Panc1 (cell line): ENCODE measurements around the gene ARL15. TPM values are rescaled to one million over a fixed set of nuclear protein-coding genes. Genes with fewer than 3 reads are reported as not detected.

Experiments
- ATAC-seq: fragments of 200-7000 bp; cut with Tn5 transposase; 2 replicates; pipeline ENCODE4 v1.9.1; 2020; ENCODE audit warnings: mild to moderate bottlenecking, moderate library complexity
- BruUV-seq: library from RNA; stranded (reverse); fragments of 400-500 nt; replicated peaks from 2 replicates; lab custom pipeline; 2021; lab: Mats Ljungman, UMichigan
- CTCF ChIA-PET: fragments of 300-600 bp; sonication (Branson Sonifier 250); formaldehyde crosslinking; loops from one replicate; lab custom pipeline; 2022; ENCODE audit warnings: antibody characterized with exemption; lab: Charles Lee
- POLR2A ChIA-PET: fragments of 300-600 bp; sonication (Branson Sonifier 250); formaldehyde crosslinking; loops from one replicate; lab custom pipeline; 2022; ENCODE audit warnings: antibody characterized with exemption; lab: Charles Lee
- DNase-seq: peaks from one replicate; pipeline ENCODE4 v3.0.0-alpha.2; 2010; ENCODE audit warnings: low read depth, low spot score
- H3K27ac ChIP-seq: 2 replicates; pipeline ENCODE4 v1.5.1; 2011; ENCODE audit warnings: mild to moderate bottlenecking, low read length, inconsistent platforms
- H3K27me3 ChIP-seq: fragments of 200-500 bp; sonication (Bioruptor generic); 2 replicates; pipeline ENCODE4 v1.6.0; 2014; ENCODE audit warnings: low read length, inconsistent platforms; ENCODE audit not compliant: control insufficient read depth, insufficient read depth
- H3K36me3 ChIP-seq: fragments of 200-500 bp; sonication (Bioruptor generic); 2 replicates; pipeline ENCODE4 v1.5.1; 2014; ENCODE audit warnings: inconsistent platforms, mild to moderate bottlenecking, low read length, moderate library complexity; ENCODE audit not compliant: control insufficient read depth, insufficient read depth
- H3K4me1 ChIP-seq: 2 replicates; pipeline ENCODE4 v1.5.1; 2011; ENCODE audit warnings: inconsistent platforms, mild to moderate bottlenecking, low read length, moderate library complexity; ENCODE audit not compliant: control insufficient read depth, insufficient read depth
- H3K4me3 ChIP-seq, 2 experiments: 2 replicates each; pipeline ENCODE4 v1.5.1; 2011 to 2012; ENCODE audit warnings: low read depth in 2 of 2, low read length in 2 of 2, mild to moderate bottlenecking in 2 of 2, inconsistent platforms in 1 of 2, moderate library complexity in 1 of 2
- H3K9me3 ChIP-seq: fragments of 200-500 bp; sonication (Bioruptor generic); 2 replicates; pipeline ENCODE4 v1.5.1; 2014; ENCODE audit warnings: low read depth, mild to moderate bottlenecking, inconsistent platforms, low read length, moderate library complexity; ENCODE audit not compliant: control insufficient read depth, insufficient read depth
- CTCF ChIP-seq: fragments of 450-650 bp; IDR thresholded peaks from 2 replicates; pipeline ENCODE4 v1.5.1; 2017; ENCODE audit warnings: mild to moderate bottlenecking
- POLR2AphosphoS5 ChIP-seq: IDR thresholded peaks from 2 replicates; pipeline ENCODE4 v1.6.1; 2012; ENCODE audit warnings: mild to moderate bottlenecking, low read depth, low read length, moderate library complexity
- REST ChIP-seq, 2 experiments: IDR thresholded peaks; 2 replicates each; pipeline ENCODE4 v1.6.1; 2011 to 2012; ENCODE audit warnings: low read depth in 2 of 2, control low read depth in 1 of 2, low read length in 1 of 2, mild to moderate bottlenecking in 1 of 2, moderate library complexity in 1 of 2; ENCODE audit not compliant: insufficient read depth in 1 of 2
- SIN3A ChIP-seq: IDR thresholded peaks from 2 replicates; pipeline ENCODE4 v1.6.1; 2012; ENCODE audit warnings: low read depth, mild to moderate bottlenecking, low read length, moderate library complexity, borderline replicate concordance; ENCODE audit not compliant: insufficient read depth
- TCF7L2 ChIP-seq: IDR thresholded peaks from 2 replicates; pipeline ENCODE4 v1.6.1; 2011; ENCODE audit warnings: mild to moderate bottlenecking, low read depth, low read length, inconsistent platforms
- in situ Hi-C: cut with HindIII; loops from 2 replicates; pipeline ENCODE4 v1.10.0; 2016; ENCODE audit warnings: low sequenced_read_pairs, low pct_unique_long_range_greater_than_20kb
- intact Hi-C: fragments of 100-400 bp; cut with micrococcal nuclease; formaldehyde crosslinking; loops from one replicate; pipeline ENCODE4 v1.10.0; 2022; ENCODE audit not compliant: unreplicated experiment
- total RNA-seq: library from RNA; stranded (reverse); gene quantifications from one replicate; pipeline ENCODE4 v1.2.1, GENCODE V29; 2021; ENCODE audit not compliant: unreplicated experiment

The ARL15 gene
- total RNA-seq, 1 experiment from 2014 or later, result 16.5 TPM

- CTCF ChIA-PET, result no interaction called here
- ATAC-seq, result no peak
Observed at GRCh38 chr5:54187694-54188093, 122.7 kb downstream of the ARL15 start.

GRCh38 chr5:54186912-54187445, 123.4 kb downstream of the ARL15 start:
- POLR2A ChIA-PET, result no interaction called here

More at GRCh38 chr5:54187694-54188093, 122.7 kb downstream of the ARL15 start:
- BruUV-seq, result no TSS peak
- H3K4me3 ChIP-seq, result no peak overlapping the region
- TF ChIP-seq TCF7L2, result no peak
- H3K27me3 ChIP-seq, result no peaks in the 10 kb centered on the region
- POLR2A ChIA-PET, result no interaction called here
- H3K27ac ChIP-seq, result no peak overlapping the region
- no peaks in the 10 kb centered on the region for H3K9me3 ChIP-seq
- intact Hi-C loops (no loop called here), in situ Hi-C loops (no loop called here)
- no peak for DNase-seq
- no peaks in the 10 kb centered on the region for H3K4me1 ChIP-seq
- H3K36me3 ChIP-seq, result no peaks in the 10 kb centered on the region

More at GRCh38 chr5:54186912-54187445, 123.4 kb downstream of the ARL15 start:
- no TSS peak for BruUV-seq
- no peaks in the 10 kb centered on the region for H3K27me3 ChIP-seq
- TF ChIP-seq REST (IDR thresholded peaks at IDR 0.05; ENCODE audit: insufficient read depth in 1 of 2, low read depth in 2 of 2, low read length in 1 of 2), result no peak
- no peak for TF ChIP-seq POLR2AphosphoS5
- no peak for TF ChIP-seq SIN3A
- TF ChIP-seq TCF7L2, result no peak
- no peak for TF ChIP-seq CTCF
- in situ Hi-C loops (no loop called here), intact Hi-C loops (no loop called here)
- H3K9me3 ChIP-seq, result no peaks in the 10 kb centered on the region
- no peaks in the 10 kb centered on the region for H3K36me3 ChIP-seq
- H3K4me3 ChIP-seq, result no peak overlapping the region
- CTCF ChIA-PET, result no interaction called here
- ATAC-seq (no peak), DNase-seq (no peak)
- H3K4me1 ChIP-seq, result no peaks in the 10 kb centered on the region
- no peak overlapping the region for H3K27ac ChIP-seq
